Upper lobe of left lung (tissue), 6 donors: ENCODE measurements around the gene GKN2. TPM values are rescaled to one million over a fixed set of nuclear protein-coding genes. Genes with fewer than 3 reads are reported as not detected.

Source experiments
- ATAC-seq, 2 donors: fragments of 200-7000 bp; cut with Tn5 transposase; one replicate each; pipeline ENCODE4 v1.9.1; 2022; ENCODE audit warnings: mild to moderate bottlenecking in 2 of 2, moderate library complexity in 2 of 2; ENCODE audit not compliant: low FRiP score in 2 of 2
- DNase-seq, 2 donors: peaks; one replicate each; pipeline ENCODE4 v3.0.0-alpha.2; 2019 to 2020
- H3K27ac ChIP-seq, 4 donors: fragments of 200-600 bp; sonication (generic); one replicate each; pipeline ENCODE4 v1.5.1; 2016 to 2019
- H3K27me3 ChIP-seq, 4 donors: fragments of 200-600 bp; sonication (generic); one replicate each; pipeline ENCODE4 v1.5.1; 2017 to 2019
- H3K36me3 ChIP-seq, 4 donors: fragments of 200-600 bp; sonication (generic); one replicate each; pipeline ENCODE4 v1.5.1; 2016 to 2019
- H3K4me1 ChIP-seq, 4 donors: fragments of 200-600 bp; sonication (generic); one replicate each; pipeline ENCODE4 v1.5.1; 2018 to 2019
- H3K4me3 ChIP-seq, 4 donors: fragments of 200-600 bp; sonication (generic); one replicate each; pipeline ENCODE4 v1.5.1; 2017 to 2019; ENCODE audit warnings: mild to moderate bottlenecking in 2 of 4, moderate library complexity in 1 of 4
- H3K9me3 ChIP-seq, 4 donors: fragments of 200-600 bp; sonication (generic); one replicate each; pipeline ENCODE4 v1.5.1; 2018 to 2019
- CTCF ChIP-seq, 6 experiments: fragments of 450-650 bp in 4 of 6; fragments of 200-600 bp in 2 of 6; sonication (generic) in 2 of 6; IDR thresholded peaks; one replicate each; pipeline ENCODE4 v1.5.1; 2016 to 2019; ENCODE audit warnings: antibody characterized with exemption in 6 of 6
- EP300 ChIP-seq, 4 donors: sonication (generic); formaldehyde crosslinking; IDR thresholded peaks; one replicate each; pipeline ENCODE4 v1.5.1; 2017; ENCODE audit warnings: antibody characterized with exemption in 4 of 4, control low read depth in 2 of 4
- POLR2A ChIP-seq, 4 donors: fragments of 450-650 bp; IDR thresholded peaks; one replicate each; pipeline ENCODE4 v1.5.1; 2016 to 2017; ENCODE audit warnings: antibody characterized with exemption in 4 of 4, mild to moderate bottlenecking in 2 of 4
- POLR2AphosphoS5 ChIP-seq, 2 donors: sonication (generic); formaldehyde crosslinking; IDR thresholded peaks; one replicate each; pipeline ENCODE4 v1.5.1; 2017; ENCODE audit warnings: antibody characterized with exemption in 2 of 2
- WGBS, 2 donors: methylation state at CpG; one replicate each; pipeline ENCODE4 v1.1.5; 2017 to 2018; 5-methylcytosine and 5-hydroxymethylcytosine counted together
- total RNA-seq, 6 donors: library from RNA; depleted of rRNA in 4 of 6; stranded (reverse); fragments of >200 nt in 4 of 6; gene quantifications; one replicate each; pipeline versions ENCODE4 v1.1.0 to v1.2.1, GENCODE V29; 2016 to 2021
- donor health status: DM: no; HTN: no; CAD: no; lungs with moderate emphysema.
- donor health status: DM: no; HTN: yes; CAD: no; lungs with severe emphysema.

GKN2 gene
- total RNA-seq, 6 donors from 2014 or later, result 10.5 to 195 (median 60.7) TPM

GRCh38 chr2:68913359-68913758, 39.3 kb downstream of the GKN2 start:
- 92% methylated on average over 3 of the region's 3 CpGs for WGBS, 2 donors
- no peak overlapping the region for H3K27ac ChIP-seq
- no peaks in the 10 kb centered on the region for H3K9me3 ChIP-seq
- no peak for ATAC-seq
- H3K27me3 ChIP-seq, result no peaks in the 10 kb centered on the region
- peaks cover 6 to 15% (median 9%) of the 10 kb centered on the region in 4 donors for H3K4me1 ChIP-seq
- H3K4me3 ChIP-seq, result no peak overlapping the region
- H3K36me3 ChIP-seq, result no peaks in the 10 kb centered on the region
- TF ChIP-seq POLR2AphosphoS5 (IDR thresholded peaks at IDR 0.05), result no peak
- TF ChIP-seq EP300 (IDR thresholded peaks at IDR 0.05), result no peak
- no peak for TF ChIP-seq POLR2A (IDR thresholded peaks at IDR 0.05)
- TF ChIP-seq CTCF (IDR thresholded peaks at IDR 0.05), result no peak
- DNase-seq, result no peak

- DNase-seq (peak in 1 of 2 donors; percentile 34), ATAC-seq (no peak)
- no peaks in the 10 kb centered on the region for H3K9me3 ChIP-seq
- no peak overlapping the region for H3K27ac ChIP-seq
- peaks cover 9 to 21% (median 12%) of the 10 kb centered on the region in 4 donors for H3K4me1 ChIP-seq
- no peak for TF ChIP-seq EP300 (IDR thresholded peaks at IDR 0.05)
- no peak for TF ChIP-seq POLR2AphosphoS5 (IDR thresholded peaks at IDR 0.05)
- TF ChIP-seq POLR2A (IDR thresholded peaks at IDR 0.05), result no peak
- TF ChIP-seq CTCF (IDR thresholded peaks at IDR 0.05), result no peak
- no peaks in the 10 kb centered on the region for H3K27me3 ChIP-seq
- H3K4me3 ChIP-seq, result no peak overlapping the region
- WGBS, 2 donors, result 36 to 37% methylated on average over 2 of the region's 2 CpGs
- no peaks in the 10 kb centered on the region for H3K36me3 ChIP-seq
Observed at GRCh38 chr2:68912732-68913131, 40.0 kb downstream of the GKN2 start.

- ATAC-seq (no peak), DNase-seq (no peak)
- H3K4me3 ChIP-seq, result no peak overlapping the region
- TF ChIP-seq EP300 (IDR thresholded peaks at IDR 0.05), result no peak
- no peak overlapping the region for H3K27ac ChIP-seq
- WGBS, 2 donors, result 92 to 96% methylated on average over 3 of the region's 3 CpGs
- H3K4me1 ChIP-seq, result peaks cover 9 to 22% (median 12%) of the 10 kb centered on the region in 4 donors
- H3K27me3 ChIP-seq, result no peaks in the 10 kb centered on the region
- no peaks in the 10 kb centered on the region for H3K9me3 ChIP-seq
- no peaks in the 10 kb centered on the region for H3K36me3 ChIP-seq
Observed at GRCh38 chr2:68912111-68912510, 40.6 kb downstream of the GKN2 start.

GRCh38 chr2:68911709-68912108, 41.0 kb downstream of the GKN2 start:
- H3K4me1 ChIP-seq, result peaks cover 9 to 22% (median 12%) of the 10 kb centered on the region in 4 donors
- no peaks in the 10 kb centered on the region for H3K36me3 ChIP-seq
- ATAC-seq (no peak), DNase-seq (no peak)
- no peak for TF ChIP-seq POLR2AphosphoS5 (IDR thresholded peaks at IDR 0.05)
- no peak for TF ChIP-seq POLR2A (IDR thresholded peaks at IDR 0.05)
- TF ChIP-seq CTCF (IDR thresholded peaks at IDR 0.05), result no peak
- no peak for TF ChIP-seq EP300 (IDR thresholded peaks at IDR 0.05)
- no peak overlapping the region for H3K4me3 ChIP-seq
- H3K27me3 ChIP-seq, result no peaks in the 10 kb centered on the region
- no peaks in the 10 kb centered on the region for H3K9me3 ChIP-seq
- 80 to 94% methylated on average over 1 of the region's 1 CpG for WGBS, 2 donors
- no peak overlapping the region for H3K27ac ChIP-seq

GRCh38 chr2:68911246-68911645, 41.4 kb downstream of the GKN2 start:
- no peak for DNase-seq
- ATAC-seq, result no peak
- no peaks in the 10 kb centered on the region for H3K9me3 ChIP-seq
- H3K27me3 ChIP-seq, result no peaks in the 10 kb centered on the region
- no peak overlapping the region for H3K27ac ChIP-seq
- peaks cover 9 to 22% (median 12%) of the 10 kb centered on the region in 4 donors for H3K4me1 ChIP-seq
- TF ChIP-seq POLR2AphosphoS5 (IDR thresholded peaks at IDR 0.05), result no peak
- no peak for TF ChIP-seq CTCF (IDR thresholded peaks at IDR 0.05)
- no peak for TF ChIP-seq EP300 (IDR thresholded peaks at IDR 0.05)
- no peak for TF ChIP-seq POLR2A (IDR thresholded peaks at IDR 0.05)
- H3K4me3 ChIP-seq, result no peak overlapping the region
- 76% methylated on average over 4 of the region's 4 CpGs; no CpG with 5 or more reads in 1 of the 2 donors for WGBS, 2 donors
- no peaks in the 10 kb centered on the region for H3K36me3 ChIP-seq
